HL-60/S4 treated with phorbol 12-myristate 13-acetate at 8.2 ng/mL for 4 days and 3 days (cell line): ENCODE data around the gene GFRA4.

Experiments used
- in situ Hi-C: fragments of 300-500 bp; cut with MboI; formaldehyde crosslinking; loops from 2 replicates; pipeline ENCODE4 v1.15.0; 2022; ENCODE audit warnings: low sequenced_read_pairs

The GFRA4 gene

DNA sequence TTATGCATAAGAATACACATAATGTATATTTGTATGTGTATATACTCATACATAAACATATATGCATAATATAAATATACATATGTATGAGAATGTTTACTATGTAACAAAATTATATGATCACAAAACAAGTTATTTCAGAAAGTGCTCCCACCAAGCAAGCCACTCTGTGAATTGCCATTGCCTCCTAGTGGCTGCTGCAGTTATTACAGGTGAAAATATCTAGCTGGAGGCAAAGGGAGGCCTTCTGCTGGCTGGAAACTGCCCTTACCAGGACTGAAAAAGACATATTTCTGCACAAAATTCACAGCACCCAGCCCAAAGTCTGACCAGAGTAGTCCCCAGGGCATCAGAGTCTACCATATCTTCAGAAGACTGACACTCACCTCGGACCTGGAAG is 33.0 kb upstream of the GFRA4 start:
- in situ Hi-C loops, result no loop called here

DNA sequence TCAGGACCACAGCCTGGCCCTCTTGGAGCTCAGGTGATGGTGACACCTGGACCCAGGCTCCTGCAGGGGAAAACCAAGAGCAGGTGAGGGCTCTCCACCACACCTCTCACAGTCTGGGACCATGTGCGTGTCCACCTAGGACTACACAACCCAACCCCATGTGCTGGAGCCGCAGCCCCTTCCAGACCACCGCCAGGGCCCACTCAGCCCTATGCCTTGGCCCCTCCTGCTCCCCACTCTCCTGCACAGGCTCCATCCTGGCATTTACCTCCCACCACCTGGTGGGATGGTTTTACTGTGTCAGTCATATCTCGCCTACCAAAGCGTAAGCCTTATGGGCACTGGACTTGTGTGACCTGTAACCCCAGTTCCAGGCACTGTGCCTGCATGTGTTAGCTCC is 31.7 kb upstream of the GFRA4 start:
- in situ Hi-C loops, result no loop called here

DNA sequence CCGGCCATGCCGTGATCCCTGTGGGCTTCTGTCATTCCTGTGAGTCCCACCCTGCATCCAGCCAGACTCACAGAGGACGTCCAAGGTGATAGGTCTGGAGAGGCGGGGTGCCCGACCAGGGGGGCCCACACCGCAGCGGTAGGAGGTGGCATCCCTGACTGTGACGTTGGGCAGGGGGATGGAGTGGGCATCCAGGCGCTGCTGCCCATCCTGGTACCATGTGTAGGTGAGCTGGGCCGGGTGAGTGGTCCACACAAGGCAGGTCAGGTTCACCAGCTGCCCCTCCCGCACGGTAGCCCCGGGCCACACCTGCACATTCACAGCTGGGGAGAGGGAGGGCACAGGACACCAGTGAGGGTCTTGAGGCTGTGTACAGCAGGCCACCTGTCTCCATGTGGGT is 30.2 kb upstream of the GFRA4 start:
- in situ Hi-C loops, result no loop called here

DNA sequence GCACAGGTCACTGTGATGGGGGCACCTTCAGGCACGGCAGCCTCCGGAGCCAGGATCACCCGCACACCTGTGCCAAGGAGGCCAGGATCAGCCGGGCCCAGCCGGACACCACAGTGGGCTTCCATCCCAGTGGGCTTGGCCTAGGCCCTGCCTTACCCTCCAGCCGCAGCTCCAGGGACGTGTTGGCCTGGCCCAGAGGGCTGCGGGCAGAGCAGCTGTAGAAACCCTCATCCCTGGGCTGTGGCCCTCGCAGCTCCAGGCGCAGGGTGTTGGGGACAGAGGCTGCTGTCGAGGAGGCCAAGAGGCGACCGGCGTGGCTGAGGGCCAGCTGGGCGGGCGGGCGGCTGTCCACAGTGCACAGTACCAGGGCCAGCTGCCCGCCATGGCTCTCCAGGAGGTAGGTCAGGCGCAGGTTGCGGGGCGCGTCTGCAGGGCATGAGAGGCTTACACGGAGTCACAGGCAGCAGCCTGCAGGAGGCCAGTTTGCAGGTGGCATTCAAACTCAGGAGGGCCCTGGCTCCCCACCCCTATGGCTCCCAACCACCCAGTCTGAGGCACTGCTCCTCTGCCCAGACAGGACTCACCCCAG is 29.6 kb upstream of the GFRA4 start:
- in situ Hi-C loops, result no loop called here

DNA sequence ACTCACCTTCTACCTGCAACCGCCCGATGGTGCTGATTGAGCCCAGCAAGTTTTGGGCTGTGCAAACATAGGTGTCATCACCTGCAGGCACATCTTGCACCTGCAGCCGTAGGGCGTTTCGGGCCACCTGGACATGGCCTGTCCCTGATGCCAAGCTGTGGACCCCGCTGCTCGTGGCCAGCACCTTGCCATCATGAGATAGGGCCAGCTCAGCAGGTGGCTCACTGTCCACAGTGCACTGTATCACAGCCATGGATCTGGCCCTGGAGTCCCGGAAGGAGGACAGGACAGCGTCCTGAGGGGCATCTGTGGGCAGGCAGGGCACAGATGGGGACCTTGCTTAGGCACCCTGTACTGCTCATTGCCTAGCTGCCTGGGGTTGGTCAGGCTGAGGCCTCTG is 28.7 kb upstream of the GFRA4 start:
- in situ Hi-C loops, result no loop called here

DNA sequence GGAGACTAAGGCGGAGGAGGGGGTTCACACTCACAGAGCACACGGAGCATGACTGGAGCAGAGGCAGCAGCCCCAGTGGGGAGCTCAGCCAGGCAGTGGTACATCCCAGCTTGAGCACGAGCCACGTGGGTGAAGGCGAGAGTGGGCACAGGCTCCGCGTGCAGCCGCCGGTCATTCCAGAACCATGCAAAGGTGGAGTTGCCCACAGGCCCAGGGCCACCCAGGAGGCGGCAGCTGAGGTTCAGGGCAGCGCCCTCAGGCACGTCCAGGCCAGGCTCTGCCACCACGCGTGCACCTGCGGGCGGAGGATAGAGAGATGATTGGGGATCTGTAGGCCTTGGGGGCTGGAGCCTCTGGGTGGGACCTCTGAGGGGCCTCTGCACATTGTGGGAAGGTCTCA is 28.1 kb upstream of the GFRA4 start:
- in situ Hi-C loops, result no loop called here

DNA sequence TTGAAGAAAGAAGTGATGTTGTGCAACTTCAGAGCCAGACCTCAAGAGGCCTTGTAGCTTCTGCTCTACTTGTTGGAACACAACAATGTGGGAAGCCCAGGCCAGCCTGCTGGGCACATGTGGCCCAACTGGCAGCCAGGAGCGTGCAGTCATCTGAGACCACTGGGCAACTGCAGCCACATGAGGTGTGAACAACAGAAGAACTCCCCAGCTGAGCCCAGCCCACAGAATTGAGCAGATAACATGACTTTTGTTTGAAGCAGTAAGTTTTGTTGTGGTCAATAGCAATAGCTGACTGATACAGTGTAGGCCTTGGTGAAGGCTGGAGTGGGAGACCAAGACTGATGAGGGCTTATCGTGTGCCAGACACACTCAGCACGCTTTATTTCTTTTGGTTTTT is 27.2 kb upstream of the GFRA4 start:
- in situ Hi-C loops, result no loop called here

DNA sequence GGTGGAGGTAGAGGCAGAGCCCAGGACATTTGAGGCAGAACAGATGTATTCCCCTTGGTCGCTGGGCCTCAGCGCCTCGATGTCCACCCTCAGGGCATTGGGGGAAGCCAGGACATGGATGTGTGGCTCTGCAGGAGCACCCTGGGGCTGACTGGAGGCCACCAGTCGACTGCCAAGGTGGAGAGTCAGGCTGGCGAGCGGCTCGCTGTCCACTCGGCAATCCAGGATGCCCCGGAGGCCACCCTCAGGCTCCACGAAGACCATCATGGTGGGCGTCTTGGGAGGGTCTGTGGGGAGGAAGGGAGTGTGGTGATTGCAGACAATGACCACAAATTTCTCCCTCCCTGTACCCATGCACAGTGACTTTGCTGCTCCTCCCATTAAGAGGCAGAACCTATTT is 26.8 kb upstream of the GFRA4 start:
- in situ Hi-C loops, result no loop called here

DNA sequence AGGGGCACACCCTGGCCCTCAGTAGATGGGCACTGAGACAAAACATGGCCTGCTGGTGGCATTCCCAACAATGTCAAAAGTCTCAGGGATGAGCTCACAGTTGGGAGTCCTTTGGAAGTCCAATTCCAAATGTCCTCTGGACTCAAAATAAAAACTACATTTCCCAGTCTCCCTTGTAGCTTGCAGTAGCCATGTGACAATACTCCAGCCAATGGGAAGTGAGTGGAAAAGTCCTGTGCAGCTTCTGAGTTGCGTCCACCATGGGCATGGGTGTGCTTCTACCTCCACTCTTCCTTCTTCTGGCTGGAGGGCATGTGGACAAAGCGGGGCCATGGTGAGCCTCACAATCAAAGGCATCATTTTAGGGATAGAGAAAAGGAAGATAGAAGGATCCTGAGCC is 24.5 kb upstream of the GFRA4 start:
- in situ Hi-C loops, result no loop called here

DNA sequence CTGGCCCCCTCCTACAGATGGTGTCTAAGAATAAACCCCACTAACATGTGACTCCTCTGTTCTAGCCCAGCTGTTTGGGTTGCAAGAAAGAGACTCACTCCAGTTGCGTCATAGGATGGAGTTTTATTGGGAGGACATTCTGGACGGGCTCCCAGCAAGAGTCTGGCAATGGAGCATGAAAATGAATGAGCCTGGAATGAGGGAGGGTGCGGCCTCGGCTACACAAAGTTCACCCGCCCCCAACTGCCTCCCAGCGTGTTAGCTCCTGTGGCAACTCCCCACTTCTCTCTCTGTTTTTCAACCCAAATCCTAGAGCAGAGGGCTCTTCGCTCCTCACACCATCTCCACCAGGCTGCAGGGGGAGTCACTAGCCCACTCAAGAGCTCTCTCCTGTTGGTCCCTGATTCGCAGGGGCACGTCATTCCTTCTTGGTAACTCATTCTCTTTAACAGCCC is 23.7 kb upstream of the GFRA4 start:
- in situ Hi-C loops, result no loop called here

DNA sequence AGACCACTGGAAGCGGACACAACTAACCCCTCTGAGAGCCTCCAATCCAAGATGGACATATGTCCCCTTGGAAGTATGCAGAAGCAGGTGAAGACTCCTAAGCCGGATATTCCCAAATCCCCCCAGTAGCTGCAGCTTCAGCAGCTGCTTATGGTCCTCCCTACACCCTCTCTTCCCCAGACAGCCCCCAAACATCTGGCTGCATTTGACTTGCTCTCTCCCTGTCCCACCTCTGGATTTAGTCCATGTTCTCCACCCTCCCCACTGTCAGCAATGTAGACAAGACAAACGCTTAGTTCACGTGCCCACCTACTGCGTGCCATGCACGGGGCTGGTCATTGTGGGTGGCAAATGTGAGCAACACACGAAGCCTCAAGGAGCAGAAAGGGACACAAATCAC is 23.2 kb upstream of the GFRA4 start:
- in situ Hi-C loops, result no loop called here

DNA sequence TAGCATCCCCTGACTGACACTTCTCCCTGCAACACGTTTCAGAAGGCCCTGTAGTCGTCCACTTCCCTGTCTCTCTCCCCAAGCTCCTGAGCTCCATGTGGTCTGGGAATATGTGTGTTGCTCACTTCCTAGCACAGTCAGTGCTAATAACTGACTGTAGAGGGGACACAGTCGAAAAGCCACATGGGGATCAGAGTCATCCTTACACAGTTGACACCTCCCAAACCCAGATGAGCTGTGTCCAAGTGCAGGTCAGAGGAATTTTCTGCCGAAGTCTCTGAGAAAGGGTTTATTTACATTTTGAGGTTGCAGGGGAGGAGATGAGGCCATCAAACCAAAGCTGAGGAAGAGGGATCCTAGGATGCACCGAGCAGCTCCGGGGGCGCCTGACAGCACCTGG is 22.1 kb upstream of the GFRA4 start:
- in situ Hi-C loops, result no loop called here

DNA sequence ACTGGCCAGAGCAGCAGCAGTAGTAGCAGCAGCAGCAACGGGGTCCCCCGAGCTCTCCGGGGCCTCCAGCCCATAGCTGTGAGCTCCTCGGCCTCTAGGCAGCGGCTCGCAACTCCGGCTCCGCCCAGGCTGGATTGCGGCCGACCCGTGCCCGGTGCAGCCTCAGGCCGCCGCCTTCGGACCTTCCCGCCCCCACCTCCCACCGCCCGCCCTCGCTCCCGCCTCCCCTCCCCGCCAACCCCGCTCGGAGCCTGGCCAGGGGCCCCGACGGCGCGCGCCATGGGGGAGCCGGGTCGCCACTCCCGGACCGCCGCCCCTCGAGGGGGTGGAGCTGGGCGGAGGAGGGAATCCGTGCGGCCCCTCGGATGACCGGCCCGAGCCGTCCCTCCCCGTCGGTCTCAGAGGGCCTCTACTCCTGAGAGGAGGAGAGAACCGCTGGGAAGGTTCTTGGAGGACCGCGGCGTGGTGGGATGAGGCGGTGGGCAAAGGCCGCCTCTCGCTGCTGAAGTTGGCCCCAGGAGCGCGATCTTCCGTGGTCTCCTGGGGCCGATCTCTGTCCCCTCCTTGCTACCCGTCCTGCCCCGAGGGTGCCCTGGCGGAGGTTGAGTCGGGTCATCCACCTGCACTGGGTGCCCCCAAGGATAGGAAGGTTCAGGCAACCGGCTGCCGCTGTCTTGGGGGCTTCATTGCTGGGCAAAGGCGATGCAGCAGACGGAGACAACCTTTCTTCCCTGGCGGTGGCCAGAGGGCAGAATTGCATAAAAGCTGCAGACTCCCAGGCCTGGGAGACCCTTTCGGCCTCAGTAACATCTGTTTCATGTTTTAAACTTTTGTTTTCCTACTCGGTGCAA is 19.0 kb upstream of the GFRA4 start, which contains the start of gene ADAM33:
Gene ADAM33 (minus strand): TSS at position 80 of the 851 bp plus-strand sequence. CDS start 6 bp downstream, at position 74.
- in situ Hi-C loops, result no loop called here

DNA sequence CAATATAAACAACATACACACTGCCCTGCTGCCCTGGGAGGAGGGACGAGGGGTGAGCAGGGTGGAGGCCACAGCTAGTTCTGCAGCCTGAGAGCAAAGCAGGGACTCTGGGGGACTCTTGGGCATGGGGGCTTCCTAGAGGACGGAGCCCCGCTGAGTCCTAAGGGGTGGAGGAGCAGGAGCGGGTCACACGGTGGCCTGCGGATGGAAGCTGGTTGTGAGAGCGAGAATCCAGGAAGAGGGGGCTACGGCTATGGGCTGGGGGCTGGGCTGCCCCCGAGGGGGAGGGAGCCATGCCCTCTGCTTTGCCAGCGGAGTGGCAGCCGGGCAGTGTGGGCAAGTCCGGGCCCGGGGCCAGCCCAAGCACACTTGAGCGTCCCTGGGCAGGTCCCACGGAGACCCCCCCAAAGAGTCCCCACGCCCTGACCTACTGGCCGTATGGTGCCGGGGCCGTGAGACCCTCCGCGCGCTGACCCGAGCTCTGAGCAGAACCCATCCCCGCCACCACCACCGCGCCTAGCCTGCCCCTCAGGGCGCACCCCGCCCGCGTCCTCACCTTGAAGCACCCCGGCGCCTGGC is 18.2 kb upstream of the GFRA4 start:
- in situ Hi-C loops, result no loop called here

DNA sequence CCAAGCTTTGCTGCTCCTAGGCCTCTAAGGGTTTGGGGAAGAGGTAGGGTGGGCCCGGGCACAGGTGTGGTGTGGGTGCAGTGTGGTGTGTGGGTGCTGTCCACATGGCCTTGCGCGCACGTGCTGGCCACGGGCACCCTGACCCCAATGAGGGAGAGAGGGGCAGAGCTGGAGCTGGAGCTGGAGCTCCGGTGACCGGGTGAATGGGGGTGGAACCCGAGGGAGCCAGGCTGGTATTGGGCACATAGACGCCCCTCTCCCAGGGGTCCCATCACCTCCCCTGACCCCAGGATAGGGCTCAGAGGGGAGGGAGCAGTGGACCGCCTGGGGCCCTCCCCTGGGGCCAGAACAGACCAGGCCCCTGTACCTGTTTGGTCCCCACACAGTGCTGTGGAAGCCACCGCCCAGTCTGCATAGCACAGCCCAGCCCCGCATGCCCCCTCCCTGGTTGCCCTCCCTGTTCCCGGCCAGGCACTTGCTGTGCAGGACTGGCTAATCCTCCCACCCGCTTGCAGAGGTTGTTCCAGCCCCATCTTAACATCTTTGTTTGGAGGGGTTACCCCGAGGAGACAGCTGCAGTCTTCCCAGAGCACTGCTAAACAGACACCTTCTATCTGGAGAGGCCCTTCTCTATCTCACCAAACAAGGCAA is 17.6 kb upstream of the GFRA4 start:
- in situ Hi-C loops, result no loop called here

DNA sequence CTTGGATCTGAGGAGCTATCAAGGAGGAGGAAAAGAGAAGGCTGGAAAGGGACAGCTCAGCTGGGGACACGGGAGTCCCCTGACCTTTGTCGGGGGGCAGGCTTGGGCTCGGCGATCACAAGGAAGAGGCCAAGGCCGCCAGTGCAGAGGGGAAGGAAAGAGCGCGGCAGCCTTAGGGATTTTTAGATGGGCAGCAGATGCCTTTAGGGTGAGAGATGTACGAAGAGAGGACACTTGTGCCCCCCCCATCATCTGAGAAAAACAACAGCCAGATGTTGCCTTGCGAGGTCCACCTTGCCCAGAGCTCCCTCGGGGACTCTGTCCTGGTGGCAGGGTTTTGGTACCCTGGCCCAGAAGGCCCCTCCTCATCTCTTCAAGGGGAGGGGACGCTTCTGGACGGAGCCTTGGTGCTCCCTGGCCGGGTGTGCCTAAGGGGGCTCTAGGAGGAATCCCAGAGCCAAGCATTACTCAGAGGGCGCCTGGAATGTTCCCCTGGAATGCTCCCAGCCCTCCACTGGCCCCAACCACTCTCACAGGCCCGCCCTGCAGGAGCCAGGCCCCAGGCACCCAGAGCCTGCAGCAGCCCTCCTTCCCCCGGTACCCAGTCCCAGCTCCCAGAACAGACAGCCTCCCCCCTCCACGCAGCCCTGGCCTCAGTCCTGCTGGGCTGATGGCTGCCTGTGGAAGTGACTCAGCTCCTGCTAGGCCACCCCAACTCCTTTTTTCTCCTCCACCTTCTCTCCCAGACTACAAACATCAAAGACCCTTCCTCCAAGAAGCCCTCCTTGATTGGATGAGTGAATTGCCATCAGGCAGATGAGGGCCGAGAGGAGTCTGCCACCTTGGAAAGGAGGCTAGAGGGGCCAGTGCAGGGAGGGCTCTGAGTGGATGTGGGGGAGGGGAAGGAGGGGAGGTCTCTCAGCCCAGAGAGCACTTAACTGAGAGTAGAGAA is 16.8 kb upstream of the GFRA4 start:
- in situ Hi-C loops, result no loop called here

DNA sequence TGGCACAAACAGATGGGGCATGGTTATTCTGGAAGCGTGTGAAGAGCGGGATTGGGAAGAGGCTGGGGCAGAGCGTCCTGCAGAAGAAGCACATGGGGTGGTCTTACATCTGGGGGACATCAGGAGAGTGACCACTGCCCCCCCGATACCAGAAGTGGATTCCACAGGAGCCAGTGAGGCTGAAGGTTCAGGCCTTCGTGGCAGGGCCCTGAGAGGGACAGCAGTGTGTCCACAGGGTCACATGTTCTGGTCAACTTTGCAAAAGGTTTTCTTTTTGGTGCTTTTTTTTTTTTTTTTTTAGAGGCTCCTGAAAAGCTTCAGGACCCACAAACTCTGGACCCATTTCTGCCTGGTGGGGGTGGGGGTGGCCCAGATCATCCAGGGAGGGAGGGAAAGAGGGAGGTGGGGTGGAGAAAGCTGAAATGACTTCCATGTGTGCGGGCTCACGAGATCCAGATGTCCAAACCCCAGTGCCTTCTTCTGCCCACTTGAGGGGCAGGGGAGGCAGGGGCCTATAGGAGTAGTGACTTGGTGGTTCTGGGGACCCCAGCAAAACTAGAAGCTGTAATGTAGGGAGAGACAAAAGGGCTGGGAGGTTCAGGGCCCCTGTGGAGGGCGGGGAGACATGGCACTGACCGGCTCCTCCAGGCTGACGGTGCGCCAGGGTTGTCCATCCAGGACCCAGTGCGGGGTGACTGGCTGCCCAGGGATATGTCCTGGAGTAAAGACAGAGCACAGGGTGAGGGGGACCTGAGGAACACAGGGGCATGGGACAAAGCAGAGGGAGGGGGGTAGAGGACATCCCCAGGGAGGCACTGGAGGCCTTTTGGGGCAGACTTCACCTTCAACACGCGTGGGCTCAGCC is 15.9 kb upstream of the GFRA4 start:
- in situ Hi-C loops, result no loop called here

DNA sequence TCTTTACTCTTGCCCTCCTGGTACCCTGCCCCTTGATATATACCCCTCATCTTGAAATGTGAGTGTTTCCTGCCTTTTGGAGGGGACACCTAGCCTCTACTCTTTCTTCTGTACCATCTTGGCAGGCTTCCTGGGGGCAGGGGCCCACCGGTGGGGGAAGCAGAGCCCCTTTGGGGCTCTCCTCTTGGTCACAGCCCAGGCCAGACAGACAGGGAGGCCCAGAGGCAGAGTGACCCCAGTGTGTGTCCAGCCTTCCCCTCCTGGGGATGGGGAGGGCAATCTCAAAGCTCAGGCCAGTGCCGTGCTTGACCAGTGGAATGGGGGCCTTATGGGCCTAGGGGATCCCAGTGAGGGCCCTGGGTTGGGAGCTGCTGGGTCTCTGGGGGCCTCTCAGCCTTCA is 15.0 kb upstream of the GFRA4 start:
- in situ Hi-C loops, result no loop called here

DNA sequence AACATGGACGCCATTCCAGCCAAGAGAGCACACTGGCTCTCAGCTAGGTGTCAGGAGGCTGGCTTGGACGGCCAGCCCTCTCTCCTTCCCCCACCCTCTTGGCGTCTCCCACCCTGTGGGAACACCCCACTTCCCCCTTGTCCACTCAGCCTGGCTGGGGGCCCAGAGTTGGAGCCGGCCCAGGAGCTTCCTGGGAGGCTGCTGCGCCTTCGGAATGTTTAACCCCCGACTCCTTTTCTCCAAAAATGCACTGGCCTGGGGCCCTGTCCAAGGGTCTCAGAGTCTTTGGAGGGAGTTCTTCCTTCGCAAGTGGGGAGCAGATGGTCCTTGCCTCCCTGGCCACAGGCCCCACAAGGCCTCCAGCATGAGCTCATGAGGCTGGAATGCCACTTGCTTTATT is 14.5 kb upstream of the GFRA4 start:
- in situ Hi-C loops, result no loop called here
